HepG2 (cell line): ENCODE results near the gene ARCN1. TPM values are rescaled to one million over a fixed set of nuclear protein-coding genes. Genes with fewer than 3 reads are reported as not detected.
"Not testable (repeated sequence)": the region's sequence is repeated elsewhere in the genome, so short reads cannot be mapped to it uniquely, and the experiment has no call there.

Source experiments
- ATAC-seq: fragments of 200-7000 bp; cut with Tn5 transposase; 3 replicates; pipeline ENCODE4 v1.9.1; 2020; ENCODE audit warnings: mild to moderate bottlenecking, moderate library complexity
- BruUV-seq: library from RNA; stranded (reverse); fragments of 400-500 nt; replicated peaks from 2 replicates; lab custom pipeline; 2021; lab: Mats Ljungman, UMichigan
- CTCF ChIA-PET: fragments of 300-600 bp; formaldehyde crosslinking; extraction: SDS; loops from one replicate; lab custom pipeline; 2021; ENCODE audit warnings: low total read pairs, inconsistent platforms, low intra/inter-chr PET ratio; lab: Yijun Ruan, JAX
- POLR2A ChIA-PET: fragments of 350-600 bp; sonication (Branson Sonifier 250); formaldehyde crosslinking; loops from one replicate; lab custom pipeline; 2020; ENCODE audit warnings: antibody characterized with exemption, inconsistent platforms; lab: Yijun Ruan, JAX
- DNase-seq: peaks from one replicate; pipeline ENCODE4 v3.0.0-alpha.2; 2015; ENCODE audit warnings: low spot score
- FAIRE-seq: peaks from 3 replicates; lab custom pipeline; 2011; peaks lifted over from hg19 to GRCh38; lab: Jason Lieb, UNC
- H2AFZ ChIP-seq: one replicate; pipeline ENCODE4 v1.6.1; 2011; ENCODE audit warnings: low read length, inconsistent platforms
- H3K27ac ChIP-seq: fragments of 300-600 bp; 3 replicates; pipeline ENCODE4 v1.8.0; 2011; ENCODE audit warnings: mixed run types, mild to moderate bottlenecking, mixed read lengths, low read length, inconsistent platforms; ENCODE audit not compliant: insufficient read depth; ENCODE audit errors: extremely low read length
- H3K27me3 ChIP-seq, 2 experiments: fragments of 200-600 bp in 1 of 2; 2 replicates in 1 of 2; 3 replicates in 1 of 2; pipeline versions ENCODE4 v1.6.0 to v1.8.0; 2011; ENCODE audit warnings: low read length in 2 of 2, mild to moderate bottlenecking in 2 of 2, moderate library complexity in 2 of 2, inconsistent platforms in 1 of 2; ENCODE audit not compliant: insufficient read depth in 2 of 2, control insufficient read depth in 1 of 2
- H3K36me3 ChIP-seq, 2 experiments: fragments of 200-600 bp in 1 of 2; replicated peaks in 1 of 2; 2 replicates in 1 of 2; 3 replicates in 1 of 2; pipeline versions ENCODE4 v1.5.1 to v1.8.0; 2011; ENCODE audit warnings: low read length in 2 of 2, inconsistent platforms in 1 of 2; ENCODE audit not compliant: insufficient read depth in 2 of 2, control insufficient read depth in 1 of 2
- H3K4me1 ChIP-seq: 2 replicates; pipeline ENCODE4 v1.5.1; 2012; ENCODE audit warnings: low read length, inconsistent platforms; ENCODE audit not compliant: insufficient read depth
- H3K4me2 ChIP-seq: 2 replicates; pipeline ENCODE4 v1.6.0; 2011; ENCODE audit warnings: low read depth, low read length, inconsistent platforms
- H3K4me3 ChIP-seq, 3 experiments: fragments of 200-600 bp in 1 of 3; sonication (generic), shearing (Covaris generic) in 1 of 3; replicated peaks in 1 of 3; 2 replicates each; pipeline ENCODE4 v1.5.1; 2011 to 2016; ENCODE audit warnings: low read length in 3 of 3, inconsistent platforms in 2 of 3, low read depth in 2 of 3, mild to moderate bottlenecking in 2 of 3, control low read depth in 1 of 3, mixed read lengths in 1 of 3; ENCODE audit not compliant: insufficient read depth in 1 of 3
- H3K79me2 ChIP-seq: one replicate; pipeline ENCODE4 v1.6.1; 2011; ENCODE audit warnings: low read length, inconsistent platforms; ENCODE audit not compliant: insufficient read depth
- H3K9ac ChIP-seq: 2 replicates; pipeline ENCODE4 v1.6.0; 2011; ENCODE audit warnings: mild to moderate bottlenecking, low read depth, low read length, inconsistent platforms; ENCODE audit not compliant: insufficient read depth
- H3K9me3 ChIP-seq: 2 replicates; pipeline ENCODE4 v1.5.1; 2012; ENCODE audit warnings: mild to moderate bottlenecking, low read length
- H4K20me1 ChIP-seq: 2 replicates; pipeline ENCODE4 v1.6.0; 2011; ENCODE audit warnings: inconsistent platforms, mild to moderate bottlenecking, low read length, moderate library complexity; ENCODE audit not compliant: insufficient read depth
- AGO2 ChIP-seq: fragments of 200-400 bp; formaldehyde crosslinking; optimal IDR thresholded peaks from 2 replicates; pipeline ENCODE3; 2017; ENCODE audit warnings: mild to moderate bottlenecking, low read depth, low read length, moderate library complexity
- CAMTA2 ChIP-seq: sonication (generic); formaldehyde crosslinking; IDR thresholded peaks from 2 replicates; pipeline ENCODE4 v1.4.0; 2020; ENCODE audit warnings: mild to moderate bottlenecking, missing genetic modification reagents, borderline replicate concordance
- EEA1 ChIP-seq: sonication (generic); formaldehyde crosslinking; IDR thresholded peaks from 2 replicates; pipeline ENCODE4 v1.5.1; 2020; ENCODE audit warnings: mild to moderate bottlenecking, missing genetic modification reagents, borderline replicate concordance
- IRF2 ChIP-seq: IDR thresholded peaks from 2 replicates; pipeline ENCODE4 v1.6.1; 2018; ENCODE audit warnings: missing genetic modification reagents, missing compliant biosample characterization
- NFYB ChIP-seq: sonication (generic); formaldehyde crosslinking; IDR thresholded peaks from 2 replicates; pipeline ENCODE4 v1.4.0; 2020; ENCODE audit warnings: missing genetic modification reagents
- NPAS2 ChIP-seq: sonication (generic); formaldehyde crosslinking; IDR thresholded peaks from 2 replicates; pipeline ENCODE4 v1.8.0; 2022; ENCODE audit warnings: mild to moderate bottlenecking, missing genetic modification reagents, borderline replicate concordance
- POLR2AphosphoS5 ChIP-seq: IDR thresholded peaks from 2 replicates; pipeline ENCODE4 v1.6.1; 2012; ENCODE audit warnings: low read depth, low read length
- RAD21 ChIP-seq: fragments of 450-650 bp; formaldehyde crosslinking; IDR thresholded peaks from 2 replicates; pipeline ENCODE4 v1.5.0; 2020; ENCODE audit warnings: mild to moderate bottlenecking
- SATB2 ChIP-seq: sonication (generic); formaldehyde crosslinking; IDR thresholded peaks from 2 replicates; pipeline ENCODE4 v1.5.0; 2020; ENCODE audit warnings: missing genetic modification reagents
- TBL1XR1 ChIP-seq: fragments of 150-350 bp; IDR thresholded peaks from 2 replicates; pipeline ENCODE4 v1.6.1; 2014; ENCODE audit warnings: borderline replicate concordance, low read length; ENCODE audit not compliant: partially characterized antibody
- ZMYM3 ChIP-seq: sonication (generic); formaldehyde crosslinking; IDR thresholded peaks from 2 replicates; pipeline ENCODE4 v1.5.1; 2020; ENCODE audit warnings: mild to moderate bottlenecking, missing genetic modification reagents
- ZNF143 ChIP-seq: sonication (generic); formaldehyde crosslinking; IDR thresholded peaks from 2 replicates; pipeline ENCODE4 v1.4.0; 2020; ENCODE audit warnings: missing genetic modification reagents
- ZNF296 ChIP-seq: sonication (generic); formaldehyde crosslinking; conservative IDR thresholded peaks from 2 replicates; pipeline ENCODE4 v1.5.0; 2020; ENCODE audit warnings: mild to moderate bottlenecking, missing genetic modification reagents
- WGBS: methylation state at CpG from one replicate; pipeline ENCODE4 v1.1.6; 2017; ENCODE audit warnings: low lambda C conversion rate; 5-methylcytosine and 5-hydroxymethylcytosine counted together
- in situ Hi-C: cut with HindIII; loops from 2 replicates; pipeline ENCODE4 v1.10.0; 2017; ENCODE audit warnings: low pct_unique_long_range_greater_than_20kb; ENCODE audit not compliant: extremely low pct_ligation_motif_present
- intact Hi-C: fragments of 100-400 bp; cut with micrococcal nuclease; formaldehyde crosslinking; loops from one replicate; pipeline ENCODE4 v1.10.0; 2022; ENCODE audit not compliant: unreplicated experiment
- polyA plus RNA-seq, 8 experiments: library from polyadenylated mRNA; depleted of rRNA in 3 of 8; stranded (reverse) in 7 of 8; unstranded in 1 of 8; fragments of >200 nt; fragmentation: Illumina TruSeq in 4 of 8; extraction: Trizol in 4 of 8; gene quantifications; 2 replicates each; pipeline versions ENCODE4 v1.2.1 to v1.2.3, GENCODE V29; 2011 to 2016; ENCODE audit warnings: low read depth in 4 of 8, missing spikeins in 1 of 8, mixed read lengths in 1 of 8; ENCODE audit not compliant: insufficient read depth in 1 of 8
- total RNA-seq, 5 experiments: library from RNA; depleted of rRNA; stranded (reverse); fragments of >200 nt; fragmentation: Illumina TruSeq; extraction: Trizol; gene quantifications; 2 replicates each; pipeline ENCODE4 v1.2.3, GENCODE V29; 2016; ENCODE audit warnings: low read depth in 1 of 5
- TF ChIP-seq, protein P1 (sequence below): sonication (generic); formaldehyde crosslinking; IDR thresholded peaks from 2 replicates; pipeline ENCODE4 v1.8.0; 2022; ENCODE audit warnings: low read depth, missing genetic modification reagents
- TF ChIP-seq, protein P2 (sequence below): sonication (generic); formaldehyde crosslinking; IDR thresholded peaks from 2 replicates; pipeline ENCODE4 v1.4.0; 2020; ENCODE audit warnings: missing genetic modification reagents

ARCN1 gene
- total and polyA plus RNA-seq, 2 of the 13 experiments (the other 11 are each of a cell fraction or from before 2014, with no cell fraction given): 148 to 200 TPM

DNA sequence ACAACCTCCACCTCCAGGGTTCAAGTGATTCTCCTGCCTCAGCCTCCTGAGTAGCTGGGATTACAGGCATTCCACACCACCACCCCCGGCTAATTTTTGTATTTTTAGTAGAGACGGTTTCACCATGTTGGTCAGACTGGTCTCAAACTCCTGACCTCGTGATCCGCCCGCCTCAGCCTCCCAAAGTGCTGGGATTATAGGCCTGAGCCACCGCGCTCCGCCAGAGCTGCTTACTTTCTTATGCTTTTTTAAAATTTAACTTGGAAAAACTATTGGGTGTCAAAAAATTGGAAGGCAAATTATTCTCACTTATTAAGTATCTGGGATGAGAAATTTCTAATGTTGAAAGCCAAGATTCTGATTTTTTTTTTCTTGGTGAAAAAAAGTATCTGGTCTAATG is 31.5 kb downstream of the ARCN1 start:
- FAIRE-seq, intact Hi-C loops, H3K4me2 ChIP-seq, H3K9ac ChIP-seq, ATAC-seq, H4K20me1 ChIP-seq, H3K9me3 ChIP-seq, DNase-seq, H3K27me3 ChIP-seq, H3K79me2 ChIP-seq, in situ Hi-C loops, H3K4me3 ChIP-seq, CTCF ChIA-PET, H3K27ac ChIP-seq, H2AFZ ChIP-seq, BruUV-seq: not testable (repeated sequence)
- POLR2A ChIA-PET: interaction anchor here (6.9 kb wide), 1 partner anchor 17 kb away, joined by 83 read pairs; no protein-coding TSS in a partner anchor
- TF ChIP-seq POLR2AphosphoS5: 0 out of 2 replicates have a peak, but pooled peaks have one; percentile 10
- TF ChIP-seq AGO2: peak; percentile 27
- Histone ChIP-seq H3K4me1 (peaks cover 33% of the 10 kb centered on the region), H3K36me3 (peaks cover 7 to 28% of the 10 kb centered on the region in 2 experiments)
- WGBS: 98% methylated on average over 8 of the region's 8 CpGs

DNA sequence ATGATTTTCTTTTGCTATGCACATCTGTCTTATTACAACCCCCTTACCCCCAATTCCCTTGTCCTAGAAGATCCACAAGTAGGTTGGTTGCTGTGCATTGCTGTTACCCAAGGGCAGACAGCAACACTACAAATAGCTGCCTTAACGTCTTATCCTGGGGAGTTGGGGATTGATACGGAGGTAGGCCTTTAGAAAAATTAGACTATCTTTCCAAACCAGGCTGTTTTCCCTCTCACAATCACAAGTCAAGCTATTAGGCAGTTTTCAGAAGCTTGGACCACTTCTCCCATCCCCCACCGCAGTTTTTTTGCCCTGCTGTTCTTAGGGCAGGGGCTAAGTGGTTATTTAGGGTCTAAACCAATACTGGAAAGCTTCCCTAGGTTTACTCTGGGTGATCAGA is 32.4 kb downstream of the ARCN1 start:
- CTCF ChIA-PET: no interaction called here
- POLR2A ChIA-PET: interaction anchor here (2.5 to 6.9 kb wide), 2 partner anchors 17 to 32 kb away, joined by 9 to 83 read pairs; partner anchors contain the start of gene ARCN1
- TF ChIP-seq, protein P1, sequence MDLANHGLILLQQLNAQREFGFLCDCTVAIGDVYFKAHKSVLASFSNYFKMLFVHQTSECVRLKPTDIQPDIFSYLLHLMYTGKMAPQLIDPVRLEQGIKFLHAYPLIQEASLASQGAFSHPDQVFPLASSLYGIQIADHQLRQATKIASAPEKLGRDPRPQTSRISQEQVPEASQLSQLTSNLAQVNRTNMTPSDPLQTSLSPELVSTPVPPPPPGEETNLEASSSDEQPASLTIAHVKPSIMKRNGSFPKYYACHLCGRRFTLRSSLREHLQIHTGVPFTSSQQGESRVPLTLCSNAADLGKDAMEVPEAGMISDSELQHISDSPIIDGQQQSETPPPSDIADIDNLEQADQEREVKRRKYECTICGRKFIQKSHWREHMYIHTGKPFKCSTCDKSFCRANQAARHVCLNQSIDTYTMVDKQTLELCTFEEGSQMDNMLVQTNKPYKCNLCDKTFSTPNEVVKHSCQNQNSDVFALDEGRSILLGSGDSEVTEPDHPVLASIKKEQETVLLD (CRISPR knock-in tag): no peak
- TF ChIP-seq NFYB (CRISPR knock-in tag): no peak
- no peak for TF ChIP-seq NPAS2 (CRISPR knock-in tag)
- TF ChIP-seq CAMTA2 (CRISPR knock-in tag): no peak
- TF ChIP-seq EEA1 (CRISPR knock-in tag): no peak
- TF ChIP-seq RAD21 (CRISPR knock-in tag): no peak
- no peak for TF ChIP-seq ZMYM3 (CRISPR knock-in tag)
- no peak for TF ChIP-seq ZNF143
- no peak for TF ChIP-seq IRF2 (CRISPR knock-in tag)
- no peak for TF ChIP-seq ZNF296 (CRISPR knock-in tag)
- TF ChIP-seq, protein P2, sequence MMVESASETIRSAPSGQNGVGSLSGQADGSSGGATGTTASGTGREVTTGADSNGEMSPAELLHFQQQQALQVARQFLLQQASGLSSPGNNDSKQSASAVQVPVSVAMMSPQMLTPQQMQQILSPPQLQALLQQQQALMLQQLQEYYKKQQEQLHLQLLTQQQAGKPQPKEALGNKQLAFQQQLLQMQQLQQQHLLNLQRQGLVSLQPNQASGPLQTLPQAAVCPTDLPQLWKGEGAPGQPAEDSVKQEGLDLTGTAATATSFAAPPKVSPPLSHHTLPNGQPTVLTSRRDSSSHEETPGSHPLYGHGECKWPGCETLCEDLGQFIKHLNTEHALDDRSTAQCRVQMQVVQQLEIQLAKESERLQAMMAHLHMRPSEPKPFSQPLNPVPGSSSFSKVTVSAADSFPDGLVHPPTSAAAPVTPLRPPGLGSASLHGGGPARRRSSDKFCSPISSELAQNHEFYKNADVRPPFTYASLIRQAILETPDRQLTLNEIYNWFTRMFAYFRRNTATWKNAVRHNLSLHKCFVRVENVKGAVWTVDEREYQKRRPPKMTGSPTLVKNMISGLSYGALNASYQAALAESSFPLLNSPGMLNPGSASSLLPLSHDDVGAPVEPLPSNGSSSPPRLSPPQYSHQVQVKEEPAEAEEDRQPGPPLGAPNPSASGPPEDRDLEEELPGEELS: no peak
- TF ChIP-seq SATB2: no peak
- no peak for TF ChIP-seq TBL1XR1

More for the DNA sequence above, 32.4 kb downstream of the ARCN1 start:
- 74% methylated on average over 3 of the region's 3 CpGs for WGBS
- no peak for FAIRE-seq
- ATAC-seq: no peak
- H3K27me3 ChIP-seq: peaks cover 0 to 6% of the 10 kb centered on the region in 2 experiments; a peak in 1 of 5 replicates
- intact Hi-C loops (no loop called here), in situ Hi-C loops (no loop called here)
- H3K27ac ChIP-seq: no peak overlapping the region
- DNase-seq: no peak
- H3K4me1 ChIP-seq: peaks cover 39% of the 10 kb centered on the region
- no peaks in the 10 kb centered on the region for H3K79me2 ChIP-seq
- peaks cover 7 to 24% of the 10 kb centered on the region in 2 experiments for H3K36me3 ChIP-seq
- no peak overlapping the region for H3K9ac ChIP-seq
- BruUV-seq: no TSS peak
- no peak overlapping the region for H3K4me2 ChIP-seq
- H4K20me1 ChIP-seq: no peaks in the 10 kb centered on the region
- H3K9me3 ChIP-seq: no peaks in the 10 kb centered on the region
- H3K4me3 ChIP-seq: no peak overlapping the region
- H2AFZ ChIP-seq: no peak overlapping the region
